ENCODE data around the gene SCN5A.
A peak's percentile ranks its signal among the peaks of the same experiment; 100 is the strongest.

DNA sequence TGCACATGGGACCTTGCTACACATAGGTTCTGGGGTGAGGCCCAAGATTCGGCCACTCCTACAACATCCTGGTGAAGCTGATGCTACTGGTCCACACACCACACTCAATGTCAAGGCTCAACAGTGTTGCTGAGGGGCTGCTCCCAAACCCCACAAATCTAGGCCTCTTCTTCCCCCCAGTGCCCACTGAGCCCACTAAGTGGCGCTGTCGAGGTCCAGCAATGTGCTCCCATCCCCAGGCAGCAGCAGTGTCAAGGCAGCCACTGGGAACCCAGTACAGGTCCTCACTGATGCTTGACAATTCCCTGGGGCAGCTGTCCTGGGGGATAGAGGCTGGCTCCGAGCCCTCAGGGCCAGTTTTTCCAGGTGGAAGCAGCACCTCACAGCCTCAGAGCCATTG is 21.5 kb downstream of the SCN5A start:
- TF ChIP-seq, protein P1, sequence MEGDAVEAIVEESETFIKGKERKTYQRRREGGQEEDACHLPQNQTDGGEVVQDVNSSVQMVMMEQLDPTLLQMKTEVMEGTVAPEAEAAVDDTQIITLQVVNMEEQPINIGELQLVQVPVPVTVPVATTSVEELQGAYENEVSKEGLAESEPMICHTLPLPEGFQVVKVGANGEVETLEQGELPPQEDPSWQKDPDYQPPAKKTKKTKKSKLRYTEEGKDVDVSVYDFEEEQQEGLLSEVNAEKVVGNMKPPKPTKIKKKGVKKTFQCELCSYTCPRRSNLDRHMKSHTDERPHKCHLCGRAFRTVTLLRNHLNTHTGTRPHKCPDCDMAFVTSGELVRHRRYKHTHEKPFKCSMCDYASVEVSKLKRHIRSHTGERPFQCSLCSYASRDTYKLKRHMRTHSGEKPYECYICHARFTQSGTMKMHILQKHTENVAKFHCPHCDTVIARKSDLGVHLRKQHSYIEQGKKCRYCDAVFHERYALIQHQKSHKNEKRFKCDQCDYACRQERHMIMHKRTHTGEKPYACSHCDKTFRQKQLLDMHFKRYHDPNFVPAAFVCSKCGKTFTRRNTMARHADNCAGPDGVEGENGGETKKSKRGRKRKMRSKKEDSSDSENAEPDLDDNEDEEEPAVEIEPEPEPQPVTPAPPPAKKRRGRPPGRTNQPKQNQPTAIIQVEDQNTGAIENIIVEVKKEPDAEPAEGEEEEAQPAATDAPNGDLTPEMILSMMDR (IDR thresholded peaks at IDR 0.05; ENCODE audit: low read length), result peak; percentile 63
- TF ChIP-seq EZH2 (optimal IDR thresholded peaks at IDR 0.05; ENCODE audit: low read depth, low read length) (no peak), EZH2phosphoT487 (IDR thresholded peaks at IDR 0.05; ENCODE audit: low read length) (no peak)

All from MM.1S (cell line).